Suprapubic skin (tissue), 4 donors: ENCODE results near the gene NR3C1.

Experiments
- EP300 ChIP-seq: sonication (generic); formaldehyde crosslinking; IDR thresholded peaks from one replicate; pipeline ENCODE4 v1.6.1; 2017; ENCODE audit warnings: antibody characterized with exemption
- POLR2A ChIP-seq, 2 donors: fragments of 450-650 bp; IDR thresholded peaks; one replicate each; pipeline ENCODE4 v1.6.1; 2017; ENCODE audit warnings: antibody characterized with exemption in 2 of 2, mild to moderate bottlenecking in 2 of 2, moderate library complexity in 2 of 2
- POLR2AphosphoS5 ChIP-seq, 3 donors: sonication (generic); formaldehyde crosslinking; IDR thresholded peaks; one replicate each; pipeline ENCODE4 v1.6.1; 2017; ENCODE audit warnings: antibody characterized with exemption in 3 of 3
- TF ChIP-seq, protein P1 (sequence below), 2 donors: fragments of 200-600 bp in 1 of 2; fragments of 450-650 bp in 1 of 2; sonication (generic) in 1 of 2; IDR thresholded peaks; one replicate each; pipeline ENCODE4 v1.5.1; 2016 to 2019; ENCODE audit warnings: antibody characterized with exemption in 2 of 2, mild to moderate bottlenecking in 1 of 2, moderate library complexity in 1 of 2

DNA sequence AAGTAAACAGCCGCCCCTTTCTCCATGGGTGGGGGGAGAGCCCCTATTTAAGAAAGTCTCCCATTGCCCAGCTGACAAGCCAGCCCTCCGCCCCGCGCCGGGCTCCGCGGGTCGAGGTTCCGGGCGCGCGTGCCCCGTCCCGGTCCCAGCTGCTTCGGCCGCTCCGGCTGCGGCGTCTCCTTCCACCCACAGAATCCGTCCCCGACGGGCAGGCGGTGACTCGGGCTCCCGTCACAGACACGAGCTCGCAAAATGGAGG is 223 bp downstream of the NR3C1 start:
- TF ChIP-seq, protein P1, sequence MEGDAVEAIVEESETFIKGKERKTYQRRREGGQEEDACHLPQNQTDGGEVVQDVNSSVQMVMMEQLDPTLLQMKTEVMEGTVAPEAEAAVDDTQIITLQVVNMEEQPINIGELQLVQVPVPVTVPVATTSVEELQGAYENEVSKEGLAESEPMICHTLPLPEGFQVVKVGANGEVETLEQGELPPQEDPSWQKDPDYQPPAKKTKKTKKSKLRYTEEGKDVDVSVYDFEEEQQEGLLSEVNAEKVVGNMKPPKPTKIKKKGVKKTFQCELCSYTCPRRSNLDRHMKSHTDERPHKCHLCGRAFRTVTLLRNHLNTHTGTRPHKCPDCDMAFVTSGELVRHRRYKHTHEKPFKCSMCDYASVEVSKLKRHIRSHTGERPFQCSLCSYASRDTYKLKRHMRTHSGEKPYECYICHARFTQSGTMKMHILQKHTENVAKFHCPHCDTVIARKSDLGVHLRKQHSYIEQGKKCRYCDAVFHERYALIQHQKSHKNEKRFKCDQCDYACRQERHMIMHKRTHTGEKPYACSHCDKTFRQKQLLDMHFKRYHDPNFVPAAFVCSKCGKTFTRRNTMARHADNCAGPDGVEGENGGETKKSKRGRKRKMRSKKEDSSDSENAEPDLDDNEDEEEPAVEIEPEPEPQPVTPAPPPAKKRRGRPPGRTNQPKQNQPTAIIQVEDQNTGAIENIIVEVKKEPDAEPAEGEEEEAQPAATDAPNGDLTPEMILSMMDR (IDR thresholded peaks at IDR 0.05): no peak
- no peak for TF ChIP-seq POLR2A (IDR thresholded peaks at IDR 0.05)
- TF ChIP-seq POLR2AphosphoS5 (IDR thresholded peaks at IDR 0.05): peak in 1 of 3 donors; percentile 81
- TF ChIP-seq EP300: no peak
